H1 (cell line): Measurements from ENCODE around the gene LBX2. TPM values are rescaled to one million over a fixed set of nuclear protein-coding genes. Genes with fewer than 3 reads are reported as not detected.
A peak's percentile ranks its signal among the peaks of the same experiment; 100 is the strongest.

ENCODE experiments used
- CTCF ChIA-PET: fragments of 300-600 bp; sonication (Branson Sonifier 250); formaldehyde crosslinking; loops from one replicate; lab custom pipeline; 2021; ENCODE audit not compliant: partially characterized antibody; lab: Charles Lee
- POLR2A ChIA-PET: fragments of 300-600 bp; sonication (Branson Sonifier 250); formaldehyde crosslinking; loops from one replicate; lab custom pipeline; 2021; ENCODE audit warnings: inconsistent platforms; ENCODE audit not compliant: partially characterized antibody; lab: Charles Lee
- DNase-seq, 2 experiments: peaks; one replicate each; pipeline versions ENCODE4 v3.0.0 to v3.0.0-alpha.2; 2010 to 2022; ENCODE audit warnings: low spot score in 2 of 2, low read depth in 1 of 2, mixed read lengths in 1 of 2
- FAIRE-seq: peaks from 2 replicates; lab custom pipeline; 2011; peaks lifted over from hg19 to GRCh38; lab: Jason Lieb, UNC
- H2AFZ ChIP-seq: 2 replicates; pipeline ENCODE4 v1.8.1; 2012; ENCODE audit warnings: low read length, inconsistent platforms
- H2AK5ac ChIP-seq: 2 replicates; pipeline ENCODE4 v1.6.1; 2013; ENCODE audit warnings: low read depth, low read length
- H2BK120ac ChIP-seq: replicated peaks from 2 replicates; pipeline ENCODE3; 2013; ENCODE audit warnings: low read depth, low read length, inconsistent platforms
- H2BK12ac ChIP-seq: 2 replicates; pipeline ENCODE4 v1.6.1; 2013; ENCODE audit warnings: low read depth, low read length
- H2BK15ac ChIP-seq: 2 replicates; pipeline ENCODE4 v1.6.1; 2013; ENCODE audit warnings: low read length
- H2BK20ac ChIP-seq: 2 replicates; pipeline ENCODE4 v1.6.1; 2013; ENCODE audit warnings: low read length
- H2BK5ac ChIP-seq: 2 replicates; pipeline ENCODE4 v1.6.1; 2013; ENCODE audit warnings: low read depth, low read length
- H3K14ac ChIP-seq: 2 replicates; pipeline ENCODE4 v1.6.1; 2013; ENCODE audit warnings: inconsistent platforms; ENCODE audit not compliant: insufficient read length
- H3K18ac ChIP-seq: 2 replicates; pipeline ENCODE4 v1.6.1; 2013; ENCODE audit warnings: low read length; ENCODE audit errors: extremely low read depth
- H3K23ac ChIP-seq: 2 replicates; pipeline ENCODE4 v1.6.1; 2013; ENCODE audit warnings: inconsistent platforms; ENCODE audit not compliant: insufficient read length
- H3K23me2 ChIP-seq: 2 replicates; pipeline ENCODE4 v1.6.1; 2013; ENCODE audit warnings: low read depth, low read length
- H3K27ac ChIP-seq: 2 replicates; pipeline ENCODE4 v1.6.1; 2011; ENCODE audit warnings: low read depth, low read length, inconsistent platforms
- H3K27me3 ChIP-seq, 4 experiments: replicated peaks in 1 of 4; 1 replicate in 1 of 4; 2 replicates in 3 of 4; pipeline versions ENCODE4 v1.6.1 to v1.8.1; 2011 to 2013; ENCODE audit warnings: low read length in 3 of 4, mild to moderate bottlenecking in 3 of 4, inconsistent platforms in 2 of 4, mixed read lengths in 2 of 4, moderate library complexity in 1 of 4; ENCODE audit not compliant: control insufficient read depth in 3 of 4, insufficient read depth in 3 of 4; ENCODE audit errors: extremely low read depth in 1 of 4
- H3K36me3 ChIP-seq, 4 experiments: 2 replicates each; pipeline versions ENCODE4 v1.6.1 to v1.8.1; 2011 to 2013; ENCODE audit warnings: mild to moderate bottlenecking in 4 of 4, low read length in 3 of 4, moderate library complexity in 2 of 4, control low read depth in 1 of 4, inconsistent platforms in 1 of 4; ENCODE audit not compliant: insufficient read depth in 4 of 4, control insufficient read depth in 2 of 4
- H3K4ac ChIP-seq: replicated peaks from 2 replicates; pipeline ENCODE3; 2013; ENCODE audit warnings: low read length, low read depth, mixed read lengths, inconsistent platforms; ENCODE audit not compliant: insufficient read length
- H3K4me1 ChIP-seq, 4 experiments: replicated peaks in 1 of 4; 1 replicate in 1 of 4; 2 replicates in 3 of 4; pipeline versions ENCODE4 v1.6.1 to v1.8.1; 2011 to 2013; ENCODE audit warnings: low read length in 3 of 4, inconsistent platforms in 2 of 4, mixed read lengths in 1 of 4; ENCODE audit not compliant: insufficient read depth in 4 of 4, control insufficient read depth in 3 of 4
- H3K4me2 ChIP-seq, 2 experiments: 2 replicates each; pipeline versions ENCODE4 v1.6.1 to v1.8.1; 2011 to 2013; ENCODE audit warnings: low read depth in 2 of 2, low read length in 2 of 2, control low read depth in 1 of 2, inconsistent platforms in 1 of 2, mild to moderate bottlenecking in 1 of 2; ENCODE audit not compliant: insufficient read depth in 1 of 2
- H3K4me3 ChIP-seq, 4 experiments: fragments of 200-600, 300-600 bp in 1 of 4; sonication (generic), shearing (Covaris generic), sonication (Bioruptor Twin) in 1 of 4; 2 replicates each; pipeline versions ENCODE4 v1.5.1 to v1.8.1; 2011 to 2016; ENCODE audit warnings: low read length in 4 of 4, low read depth in 3 of 4, control low read depth in 2 of 4, inconsistent platforms in 2 of 4, mild to moderate bottlenecking in 2 of 4, mixed read lengths in 1 of 4, moderate library complexity in 1 of 4; ENCODE audit not compliant: insufficient read depth in 2 of 4; ENCODE audit errors: extremely low read depth in 1 of 4
- H3K56ac ChIP-seq: replicated peaks from 2 replicates; pipeline ENCODE3; 2013; ENCODE audit warnings: low read depth, mild to moderate bottlenecking, mixed read lengths, low read length, inconsistent platforms; ENCODE audit not compliant: insufficient read length
- H3K79me1 ChIP-seq: 2 replicates; pipeline ENCODE4 v1.6.1; 2013; ENCODE audit warnings: low read depth, low read length, control low read depth
- H3K79me2 ChIP-seq, 2 experiments: 2 replicates each; pipeline versions ENCODE4 v1.6.1 to v1.8.1; 2012 to 2013; ENCODE audit warnings: low read length in 2 of 2, mild to moderate bottlenecking in 2 of 2, inconsistent platforms in 1 of 2; ENCODE audit not compliant: insufficient read depth in 2 of 2, control insufficient read depth in 1 of 2
- H3K9ac ChIP-seq, 4 experiments: replicated peaks in 1 of 4; 1 replicate in 1 of 4; 2 replicates in 3 of 4; pipeline versions ENCODE4 v1.6.1 to v1.8.1; 2011 to 2013; ENCODE audit warnings: low read depth in 3 of 4, low read length in 3 of 4, control low read depth in 2 of 4, mild to moderate bottlenecking in 2 of 4, moderate library complexity in 2 of 4, inconsistent platforms in 1 of 4; ENCODE audit errors: extremely low read depth in 1 of 4
- H3K9me3 ChIP-seq, 2 experiments: 2 replicates each; pipeline versions ENCODE4 v1.6.1 to v1.8.1; 2012 to 2013; ENCODE audit warnings: mild to moderate bottlenecking in 2 of 2, moderate library complexity in 2 of 2, control low read depth in 1 of 2, inconsistent platforms in 1 of 2, low read depth in 1 of 2, low read length in 1 of 2, mixed read lengths in 1 of 2; ENCODE audit not compliant: insufficient read depth in 2 of 2
- H4K20me1 ChIP-seq, 2 experiments: replicated peaks in 1 of 2; 2 replicates each; pipeline versions ENCODE3 to v1.8.1; 2011 to 2013; ENCODE audit warnings: inconsistent platforms in 2 of 2, low read length in 2 of 2, mild to moderate bottlenecking in 1 of 2; ENCODE audit not compliant: insufficient read depth in 2 of 2, control insufficient read depth in 1 of 2
- H4K5ac ChIP-seq: 2 replicates; pipeline ENCODE4 v1.6.1; 2013; ENCODE audit warnings: low read length, low read depth, mixed read lengths, inconsistent platforms; ENCODE audit not compliant: insufficient read length
- H4K8ac ChIP-seq: 2 replicates; pipeline ENCODE4 v1.8.0; 2013; ENCODE audit warnings: mild to moderate bottlenecking, moderate library complexity, low read length, inconsistent platforms; ENCODE audit not compliant: insufficient read depth; ENCODE audit errors: extremely low read depth
- H4K91ac ChIP-seq: replicated peaks from 2 replicates; pipeline ENCODE3; 2013; ENCODE audit warnings: low read length, mixed read lengths, inconsistent platforms; ENCODE audit not compliant: insufficient read length
- SRF ChIP-seq: IDR thresholded peaks from 2 replicates; pipeline ENCODE4 v1.6.1; 2011; ENCODE audit warnings: mild to moderate bottlenecking, low read depth, low read length, moderate library complexity
- TBP ChIP-seq: IDR thresholded peaks from 2 replicates; pipeline ENCODE4 v1.6.1; 2011; ENCODE audit warnings: low read depth, low read length, improper control_type of control experiment
- WGBS, 2 experiments: shearing (Covaris generic) in 1 of 2; methylation state at CpG; one replicate each; pipeline versions ENCODE4 v1.1.6 to v1.1.7; 2013 to 2015; ENCODE audit warnings: low lambda C conversion rate in 2 of 2, mixed read lengths in 2 of 2, inconsistent platforms in 1 of 2, low coverage in 1 of 2, missing lambda C conversion rate in 1 of 2; ENCODE audit not compliant: insufficient replicate concordance in 2 of 2, insufficient coverage in 1 of 2, insufficient read length in 1 of 2; ENCODE audit errors: extremely low coverage in 1 of 2, missing lambda C conversion rate in 1 of 2; 5-methylcytosine and 5-hydroxymethylcytosine counted together
- polyA plus RNA-seq, 7 experiments: library from polyadenylated mRNA; depleted of rRNA in 3 of 7; stranded (reverse) in 5 of 7; unstranded in 2 of 7; fragments of >200 nt in 5 of 7; fragments of 200-250 nt in 2 of 7; gene quantifications; 1 replicate in 5 of 7; 2 replicates in 1 of 7; 4 replicates in 1 of 7; pipeline versions ENCODE4 v1.2.1 to v1.2.3, GENCODE V29; 2011 to 2013; ENCODE audit warnings: missing spikeins in 2 of 7, mixed read lengths in 2 of 7
- total RNA-seq: library from RNA; stranded (reverse); fragmentation: NEBNext Ultra II Directional; extraction: Animal tissue kit (Norgen Biotek cat#: 25700); gene quantifications from 2 replicates; pipeline ENCODE4 v1.2.1, GENCODE V29; 2021

The LBX2 gene
- total and polyA plus RNA-seq, 2 of the 8 experiments (the other 6 are each of a cell fraction or from before 2014, with no cell fraction given): 0.27 TPM; not detected in 1

GRCh38 chr2:74501335-74502071 is 2.1 kb upstream of the LBX2 start:
- Histone ChIP-seq H3K56ac (no peak overlapping the region), H4K5ac (no peak overlapping the region), H4K91ac (no peak overlapping the region), H4K20me1 (peaks cover 0 to 15% of the 10 kb centered on the region in 2 experiments), H3K9ac (no peak overlapping the region; a peak in 1 of 7 replicates), H3K23ac (no peak overlapping the region), H3K4me3 (peak overlapping the region in 1 of 4 experiments; percentile 65; a peak in 3 of 8 replicates), H2BK15ac (peak overlapping the region; percentile 92; the same call in 1 of the 2 replicates), H2BK12ac (peak overlapping the region; percentile 60; the same call in 1 of the 2 replicates), H3K27me3 (peaks cover 78 to 97% (median 96%) of the 10 kb centered on the region in 4 experiments), H2AK5ac (peak overlapping the region; percentile 65; the same call in 1 of the 2 replicates), H2AFZ (no peak overlapping the region), H3K9me3 (no peaks in the 10 kb centered on the region), H3K23me2 (peaks cover 35% of the 10 kb centered on the region; the same call in 1 of the 2 replicates), H3K4me2 (peak overlapping the region; percentile 78 to 88), H3K36me3 (peaks cover 0 to 9% (median 4%) of the 10 kb centered on the region in 4 experiments; a peak in 6 of 8 replicates), H2BK120ac (no peak overlapping the region), H3K18ac (no peak overlapping the region), H3K4ac (no peak overlapping the region), H3K4me1 (peaks cover 7 to 60% (median 38%) of the 10 kb centered on the region in 4 experiments), H4K8ac (no peak overlapping the region), H3K14ac (no peak overlapping the region), H2BK5ac (no peak overlapping the region), H3K27ac (no peak overlapping the region), H3K79me1 (no peaks in the 10 kb centered on the region), H3K79me2 (no peaks in the 10 kb centered on the region), H2BK20ac (0 out of 2 replicates have a peak overlapping the region, but pooled peaks have one; percentile 32)
- POLR2A ChIA-PET: interaction anchor here (0.9 to 9.4 kb wide), 8 partner anchors 8 to 61 kb away, joined by 3 to 73 read pairs (median 8); partner anchors contain the start of genes AUP1, CCDC142, DQX1 and HTRA2
- FAIRE-seq (no peak), DNase-seq (no peak)
- TF ChIP-seq TBP (peak; percentile 40; the same call in 1 of the 2 replicates), SRF (no peak)
- CTCF ChIA-PET: interaction anchor here (0.6 to 5.1 kb wide), 16 partner anchors 8 to 88 kb away, joined by 3 to 24 read pairs (median 6); partner anchors contain the start of genes AUP1, CCDC142, HTRA2 and TLX2
- 14% methylated on average over 18 of the region's 18 CpGs; no CpG with 5 or more reads in 1 of the 2 experiments for WGBS, 2 experiments
